GM19463 (cell line): ENCODE data around the gene MED7.

Source experiments
- ATAC-seq: cut with Tn5 transposase; IDR thresholded peaks from one replicate; pipeline ENCODE4 v1.9.1; 2021; ENCODE audit warnings: mild to moderate bottlenecking, moderate library complexity; ENCODE audit not compliant: unreplicated experiment

MED7 gene

DNA sequence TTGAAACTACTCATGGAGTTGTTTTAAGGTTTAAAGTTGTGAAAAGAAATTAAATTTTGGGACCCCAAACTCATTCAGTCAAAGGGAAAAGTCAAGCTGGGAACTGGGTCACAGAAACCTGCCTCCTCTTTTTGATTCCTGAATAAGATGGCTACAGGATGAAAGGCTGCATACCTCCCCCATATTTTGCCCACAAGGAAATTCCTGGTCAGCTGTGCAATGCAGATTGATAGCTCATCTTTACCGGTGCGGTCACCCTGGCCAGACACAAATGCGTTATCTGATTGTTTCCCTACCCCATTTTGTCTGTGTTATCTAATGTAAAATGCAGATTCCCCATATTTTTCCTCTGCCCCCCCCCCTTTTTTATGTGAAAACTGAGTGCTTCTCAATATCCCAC, 35.2 kb downstream of the MED7 start:
- no peak for ATAC-seq

GRCh38 chr5:157106630-157107461, 35.8 kb downstream of the MED7 start:
- ATAC-seq, result peak; percentile 40

DNA sequence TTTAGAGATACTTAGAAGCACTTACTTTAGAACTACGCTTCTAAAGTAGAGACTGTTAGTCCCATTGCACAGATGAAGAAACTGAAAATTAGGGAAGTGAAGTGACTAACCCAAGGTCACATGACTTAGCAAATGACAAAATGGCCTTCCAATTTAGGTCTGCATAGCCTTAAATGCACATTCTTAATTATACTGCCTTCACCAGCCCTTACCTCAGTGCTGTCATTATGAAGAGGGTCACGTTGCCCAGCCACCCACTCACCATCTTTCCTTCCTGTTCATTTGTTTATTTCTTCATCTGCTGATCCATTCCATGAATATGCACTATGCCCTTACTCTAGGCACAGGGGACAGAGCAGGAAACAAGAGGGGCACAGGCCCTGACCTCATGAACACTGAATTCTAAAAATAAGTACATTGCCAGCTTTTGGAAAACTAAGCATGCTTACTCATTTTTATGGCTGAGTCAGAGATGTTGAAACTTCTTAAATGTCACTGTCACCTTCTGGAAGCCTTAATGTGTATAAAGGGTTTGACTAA, 42.5 kb downstream of the MED7 start:
- peak; percentile 75 for ATAC-seq

- no peak for ATAC-seq
Measured at GRCh38 chr5:157088342-157088990, 54.2 kb downstream of the MED7 start.
